IPS DF 6.9 (cell line): Measurements from ENCODE around the gene LMO7.

Source experiments
- DNase-seq: peaks from one replicate; pipeline ENCODE4 v3.0.0-alpha.2; 2013; ENCODE audit warnings: low read depth, low spot score
- H3K27ac ChIP-seq: one replicate; pipeline ENCODE4 v1.5.1; 2013; ENCODE audit warnings: low read length, control low read depth
- H3K27me3 ChIP-seq: 2 replicates; pipeline ENCODE4 v1.6.1; 2013; ENCODE audit warnings: mild to moderate bottlenecking, low read length; ENCODE audit not compliant: control insufficient read depth, insufficient read depth
- H3K36me3 ChIP-seq: 2 replicates; pipeline ENCODE4 v1.6.1; 2013; ENCODE audit warnings: low read length; ENCODE audit not compliant: control insufficient read depth, insufficient read depth
- H3K4me1 ChIP-seq: 2 replicates; pipeline ENCODE4 v1.6.1; 2013; ENCODE audit warnings: low read length; ENCODE audit not compliant: control insufficient read depth, insufficient read depth
- H3K4me3 ChIP-seq: 2 replicates; pipeline ENCODE4 v1.5.1; 2013; ENCODE audit warnings: mild to moderate bottlenecking, low read length
- H3K9me3 ChIP-seq: 2 replicates; pipeline ENCODE4 v1.6.1; 2013; ENCODE audit warnings: low read length, inconsistent platforms; ENCODE audit not compliant: control insufficient read depth, insufficient read depth
- WGBS: extraction: QIAGEN DNeasy Blood & Tissue Kit; methylation state at CpG from one replicate; pipeline ENCODE4 v1.1.7; 2013; ENCODE audit warnings: mixed read lengths, missing lambda C conversion rate; ENCODE audit not compliant: insufficient read length, insufficient coverage; 5-methylcytosine and 5-hydroxymethylcytosine counted together

The LMO7 gene

GRCh38 chr13:75811361-75811760 lies 175.2 kb downstream of the LMO7 start:
- H3K9me3 ChIP-seq = no peaks in the 10 kb centered on the region
- DNase-seq = no peak
- no peak overlapping the region for H3K4me3 ChIP-seq
- H3K4me1 ChIP-seq = no peaks in the 10 kb centered on the region
- no peaks in the 10 kb centered on the region for H3K36me3 ChIP-seq
- H3K27me3 ChIP-seq = no peaks in the 10 kb centered on the region
- WGBS = no CpG with 5 or more reads among the region's 5 CpGs
- H3K27ac ChIP-seq = no peak overlapping the region

- Histone ChIP-seq H3K4me3 (no peak overlapping the region), H3K36me3 (no peaks in the 10 kb centered on the region), H3K27me3 (no peaks in the 10 kb centered on the region), H3K4me1 (no peaks in the 10 kb centered on the region), H3K9me3 (no peaks in the 10 kb centered on the region), H3K27ac (no peak overlapping the region)
- no CpG with 5 or more reads among the region's 1 CpG for WGBS
- no peak for DNase-seq
These were observed 175.7 kb downstream of the LMO7 start for GRCh38 chr13:75811841-75812240.

GRCh38 chr13:75812751-75813181 lies 176.6 kb downstream of the LMO7 start:
- Histone ChIP-seq H3K27me3 (no peaks in the 10 kb centered on the region), H3K4me1 (no peaks in the 10 kb centered on the region), H3K36me3 (no peaks in the 10 kb centered on the region), H3K27ac (no peak overlapping the region), H3K9me3 (no peaks in the 10 kb centered on the region), H3K4me3 (no peak overlapping the region)
- WGBS = no CpG with 5 or more reads among the region's 6 CpGs
- no peak for DNase-seq

- Histone ChIP-seq H3K27me3 (no peaks in the 10 kb centered on the region), H3K4me3 (no peak overlapping the region), H3K36me3 (no peaks in the 10 kb centered on the region), H3K4me1 (no peaks in the 10 kb centered on the region), H3K9me3 (no peaks in the 10 kb centered on the region), H3K27ac (no peak overlapping the region)
- no peak for DNase-seq
- whole genome bisulfite sequencing = no CpG with 5 or more reads among the region's 3 CpGs
These were observed 177.2 kb downstream of the LMO7 start for GRCh38 chr13:75813323-75813722.

GRCh38 chr13:75818179-75818967 lies 182.2 kb downstream of the LMO7 start:
- no peaks in the 10 kb centered on the region for H3K9me3 ChIP-seq
- no peaks in the 10 kb centered on the region for H3K27me3 ChIP-seq
- no peak overlapping the region for H3K4me3 ChIP-seq
- WGBS = no CpG with 5 or more reads among the region's 9 CpGs
- no peak for DNase-seq
- no peaks in the 10 kb centered on the region for H3K4me1 ChIP-seq
- no peak overlapping the region for H3K27ac ChIP-seq
- H3K36me3 ChIP-seq = no peaks in the 10 kb centered on the region

GRCh38 chr13:75818968-75819225 lies 182.8 kb downstream of the LMO7 start:
- Histone ChIP-seq H3K27me3 (no peaks in the 10 kb centered on the region), H3K4me3 (no peak overlapping the region), H3K27ac (no peak overlapping the region), H3K36me3 (no peaks in the 10 kb centered on the region), H3K4me1 (no peaks in the 10 kb centered on the region), H3K9me3 (no peaks in the 10 kb centered on the region)
- no CpG with 5 or more reads among the region's 5 CpGs for WGBS
- DNase-seq = no peak

GRCh38 chr13:75825161-75825560 lies 189.0 kb downstream of the LMO7 start:
- no peak overlapping the region for H3K4me3 ChIP-seq
- H3K27ac ChIP-seq = no peak overlapping the region
- H3K36me3 ChIP-seq = no peaks in the 10 kb centered on the region
- WGBS = no CpG with 5 or more reads among the region's 4 CpGs
- no peaks in the 10 kb centered on the region for H3K9me3 ChIP-seq
- DNase-seq = no peak
- no peaks in the 10 kb centered on the region for H3K4me1 ChIP-seq
- no peaks in the 10 kb centered on the region for H3K27me3 ChIP-seq

- Histone ChIP-seq H3K36me3 (no peaks in the 10 kb centered on the region), H3K4me3 (no peak overlapping the region), H3K27me3 (no peaks in the 10 kb centered on the region), H3K4me1 (no peaks in the 10 kb centered on the region), H3K9me3 (no peaks in the 10 kb centered on the region), H3K27ac (no peak overlapping the region)
- WGBS = no CpG with 5 or more reads among the region's 2 CpGs
- DNase-seq = no peak
These were observed 189.5 kb downstream of the LMO7 start for GRCh38 chr13:75825594-75825993.

GRCh38 chr13:75826391-75826790 lies 190.3 kb downstream of the LMO7 start:
- no peak for DNase-seq
- Histone ChIP-seq H3K36me3 (no peaks in the 10 kb centered on the region), H3K4me3 (no peak overlapping the region), H3K27me3 (no peaks in the 10 kb centered on the region), H3K9me3 (no peaks in the 10 kb centered on the region), H3K4me1 (no peaks in the 10 kb centered on the region), H3K27ac (no peak overlapping the region)
- WGBS = no CpG with 5 or more reads among the region's 5 CpGs

GRCh38 chr13:75829830-75830229 lies 193.7 kb downstream of the LMO7 start:
- no CpG with 5 or more reads among the region's 1 CpG for WGBS
- Histone ChIP-seq H3K27me3 (no peaks in the 10 kb centered on the region), H3K36me3 (no peaks in the 10 kb centered on the region), H3K4me1 (no peaks in the 10 kb centered on the region), H3K9me3 (no peaks in the 10 kb centered on the region), H3K4me3 (no peak overlapping the region), H3K27ac (no peak overlapping the region)
- no peak for DNase-seq

- no peaks in the 10 kb centered on the region for H3K27me3 ChIP-seq
- no peak for DNase-seq
- WGBS = no CpG with 5 or more reads among the region's 1 CpG
- H3K4me3 ChIP-seq = no peak overlapping the region
- no peaks in the 10 kb centered on the region for H3K9me3 ChIP-seq
- H3K27ac ChIP-seq = no peak overlapping the region
- H3K4me1 ChIP-seq = no peaks in the 10 kb centered on the region
- H3K36me3 ChIP-seq = no peaks in the 10 kb centered on the region
These were observed 194.7 kb downstream of the LMO7 start for GRCh38 chr13:75830842-75831241.
